Raji (cell line): ENCODE measurements around the gene SRL.

Experiments
- POLR2A ChIP-seq: IDR thresholded peaks from 2 replicates; pipeline ENCODE4 v1.6.1; 2011; ENCODE audit warnings: low read depth, low read length, control low read depth; ENCODE audit not compliant: insufficient read depth

Gene SRL

GRCh38 chr16:4179020-4179419, 62.9 kb downstream of the SRL start:
- no peak for TF ChIP-seq POLR2A

GRCh38 chr16:4178468-4179010, 63.3 kb downstream of the SRL start:
- no peak for TF ChIP-seq POLR2A

GRCh38 chr16:4176906-4177417, 64.9 kb downstream of the SRL start:
- no peak for TF ChIP-seq POLR2A

GRCh38 chr16:4175849-4176248, 66.0 kb downstream of the SRL start:
- TF ChIP-seq POLR2A: no peak

GRCh38 chr16:4172070-4172469, 69.8 kb downstream of the SRL start:
- no peak for TF ChIP-seq POLR2A

GRCh38 chr16:4169415-4169814, 72.5 kb downstream of the SRL start:
- TF ChIP-seq POLR2A: no peak

- no peak for TF ChIP-seq POLR2A
These were observed 75.1 kb downstream of the SRL start for GRCh38 chr16:4166821-4167220.

GRCh38 chr16:4160658-4161430, 81.0 kb downstream of the SRL start:
- no peak for TF ChIP-seq POLR2A

- TF ChIP-seq POLR2A: no peak
These were observed 82.2 kb downstream of the SRL start for GRCh38 chr16:4159726-4160125.

GRCh38 chr16:4158143-4159093, 83.5 kb downstream of the SRL start:
- TF ChIP-seq POLR2A: no peak

- TF ChIP-seq POLR2A: no peak
These were observed 84.5 kb downstream of the SRL start for GRCh38 chr16:4157376-4157825.

- no peak for TF ChIP-seq POLR2A
These were observed 89.6 kb downstream of the SRL start for GRCh38 chr16:4152267-4152666.

- TF ChIP-seq POLR2A: no peak
These were observed 94.6 kb downstream of the SRL start for GRCh38 chr16:4147236-4147635.

- no peak for TF ChIP-seq POLR2A
These were observed 99.6 kb downstream of the SRL start for GRCh38 chr16:4142268-4142667.

GRCh38 chr16:4141604-4142003, 100.3 kb downstream of the SRL start:
- TF ChIP-seq POLR2A: no peak
